Endodermal cell (in vitro differentiated cells): Measurements from ENCODE around the gene QKI. TPM values are rescaled to one million over a fixed set of nuclear protein-coding genes. Genes with fewer than 3 reads are reported as not detected.
A peak's percentile ranks its signal among the peaks of the same experiment; 100 is the strongest.

ENCODE experiments used
- DNase-seq: peaks from one replicate; pipeline ENCODE4 v3.0.0-alpha.2; 2017
- H3K27ac ChIP-seq: 2 replicates; pipeline ENCODE4 v1.5.1; 2013; ENCODE audit warnings: mild to moderate bottlenecking, low read depth, low read length, moderate library complexity
- H3K27me3 ChIP-seq: 2 replicates; pipeline ENCODE4 v1.6.1; 2013; ENCODE audit warnings: mild to moderate bottlenecking, low read length, moderate library complexity; ENCODE audit not compliant: insufficient read depth, control insufficient read depth, poor library complexity, severe bottlenecking
- H3K36me3 ChIP-seq: 2 replicates; pipeline ENCODE4 v1.7.0; 2013; ENCODE audit warnings: mild to moderate bottlenecking, low read length, moderate library complexity; ENCODE audit not compliant: control insufficient read depth, insufficient read depth
- H3K4me1 ChIP-seq: one replicate; pipeline ENCODE4 v1.7.0; 2013; ENCODE audit warnings: low read length; ENCODE audit not compliant: control insufficient read depth, insufficient read depth
- H3K4me3 ChIP-seq: 2 replicates; pipeline ENCODE4 v1.5.1; 2013; ENCODE audit warnings: mild to moderate bottlenecking, low read length, moderate library complexity
- H3K9ac ChIP-seq: 2 replicates; pipeline ENCODE4 v1.6.1; 2013; ENCODE audit warnings: mild to moderate bottlenecking, low read length, moderate library complexity; ENCODE audit not compliant: poor library complexity, severe bottlenecking; ENCODE audit errors: extremely low read depth
- H3K9me3 ChIP-seq: 2 replicates; pipeline ENCODE4 v1.6.1; 2013; ENCODE audit warnings: mild to moderate bottlenecking, low read length, moderate library complexity; ENCODE audit not compliant: control insufficient read depth
- H3K27ac Mint-ChIP-seq: 2 replicates; pipeline ENCODE4 v1.8.0; 2020; ENCODE audit warnings: mixed read lengths
- H3K27me3 Mint-ChIP-seq: 2 replicates; pipeline ENCODE4 v1.8.0; 2021; ENCODE audit warnings: mild to moderate bottlenecking, mixed read lengths; ENCODE audit not compliant: insufficient read depth
- H3K36me3 Mint-ChIP-seq: 2 replicates; pipeline ENCODE4 v1.8.0; 2020; ENCODE audit warnings: low read depth, mixed read lengths
- H3K4me1 Mint-ChIP-seq: 2 replicates; pipeline ENCODE4 v1.8.0; 2020; ENCODE audit warnings: mixed read lengths
- H3K4me3 Mint-ChIP-seq: 2 replicates; pipeline ENCODE4 v1.8.0; 2020; ENCODE audit warnings: mild to moderate bottlenecking, moderate library complexity, mixed read lengths
- H3K9me3 Mint-ChIP-seq: 2 replicates; pipeline ENCODE4 v1.8.0; 2020; ENCODE audit warnings: mild to moderate bottlenecking, mixed read lengths
- CTCF ChIP-seq: fragments of 200-600 bp; sonication (generic); conservative IDR thresholded peaks from 2 replicates; pipeline ENCODE4 v1.5.0; 2021; ENCODE audit warnings: antibody characterized with exemption, mild to moderate bottlenecking
- WGBS, 2 experiments: methylation state at CpG; one replicate each; pipeline versions ENCODE4 v1.1.5 to v1.1.7; 2013; ENCODE audit warnings: missing lambda C conversion rate in 2 of 2, mixed read lengths in 1 of 2; ENCODE audit not compliant: insufficient coverage in 1 of 2, insufficient read length in 1 of 2; 5-methylcytosine and 5-hydroxymethylcytosine counted together
- total RNA-seq, 2 donors: library from RNA; stranded (reverse); fragmentation: NEBNext Ultra II Directional in 1 of 2; extraction: Animal tissue kit (Norgen Biotek cat#: 25700) in 1 of 2; gene quantifications; 2 replicates in 1 of 2; 3 replicates in 1 of 2; pipeline ENCODE4 v1.2.1, GENCODE V29; 2021

Gene QKI
- total RNA-seq, 2 donors from 2014 or later, result 93.3 to 107 TPM

- H3K4me1 ChIP-seq, result no peaks in the 10 kb centered on the region
- no peaks in the 10 kb centered on the region for H3K9me3 ChIP-seq
- H3K27me3 ChIP-seq, result no peaks in the 10 kb centered on the region
- H3K4me3 ChIP-seq, result no peak overlapping the region
- H3K9ac ChIP-seq, result no peak overlapping the region
- no peak overlapping the region for H3K4me3 Mint-ChIP-seq
- no peak for TF ChIP-seq CTCF
- H3K27ac Mint-ChIP-seq, result no peak overlapping the region
- no peaks in the 10 kb centered on the region for H3K36me3 ChIP-seq
- H3K4me1 Mint-ChIP-seq, result no peaks in the 10 kb centered on the region
- peaks cover 3% of the 10 kb centered on the region for H3K27me3 Mint-ChIP-seq
- no peaks in the 10 kb centered on the region for H3K36me3 Mint-ChIP-seq
- peak; percentile 18 for DNase-seq
- H3K27ac ChIP-seq, result no peak overlapping the region
- WGBS, 2 experiments, result 94% methylated on average over 8 to 16 of the region's 16 CpGs
- H3K9me3 Mint-ChIP-seq, result no peaks in the 10 kb centered on the region
Observed at GRCh38 chr6:163620670-163621330, 206.3 kb downstream of the QKI start.

GRCh38 chr6:163625265-163625664, 210.7 kb downstream of the QKI start:
- Histone ChIP-seq H3K27ac (no peak overlapping the region), H3K9ac (no peak overlapping the region), H3K4me1 (no peaks in the 10 kb centered on the region), H3K9me3 (no peaks in the 10 kb centered on the region), H3K36me3 (no peaks in the 10 kb centered on the region), H3K27me3 (no peaks in the 10 kb centered on the region), H3K4me3 (no peak overlapping the region)
- WGBS, 2 experiments, result 90% methylated on average over 3 of the region's 3 CpGs; no CpG with 5 or more reads in 1 of the 2 experiments
- no peak overlapping the region for H3K27ac Mint-ChIP-seq
- H3K36me3 Mint-ChIP-seq, result no peaks in the 10 kb centered on the region
- H3K4me1 Mint-ChIP-seq, result no peaks in the 10 kb centered on the region
- H3K27me3 Mint-ChIP-seq, result peaks cover 4% of the 10 kb centered on the region
- peaks cover 12% of the 10 kb centered on the region for H3K9me3 Mint-ChIP-seq
- no peak for DNase-seq
- no peak overlapping the region for H3K4me3 Mint-ChIP-seq
- no peak for TF ChIP-seq CTCF

- Mint-ChIP-seq H3K27me3 (peaks cover 4% of the 10 kb centered on the region), H3K4me1 (no peaks in the 10 kb centered on the region), H3K4me3 (no peak overlapping the region), H3K36me3 (no peaks in the 10 kb centered on the region), H3K27ac (no peak overlapping the region), H3K9me3 (peaks cover 12% of the 10 kb centered on the region)
- H3K27me3 ChIP-seq, result no peaks in the 10 kb centered on the region
- no peaks in the 10 kb centered on the region for H3K9me3 ChIP-seq
- H3K27ac ChIP-seq, result no peak overlapping the region
- no peak for DNase-seq
- 93 to 100% methylated on average over 6 to 8 of the region's 8 CpGs for WGBS, 2 experiments
- TF ChIP-seq CTCF, result no peak
- no peak overlapping the region for H3K9ac ChIP-seq
- H3K36me3 ChIP-seq, result no peaks in the 10 kb centered on the region
- H3K4me1 ChIP-seq, result no peaks in the 10 kb centered on the region
- H3K4me3 ChIP-seq, result no peak overlapping the region
Observed at GRCh38 chr6:163626073-163626867, 211.8 kb downstream of the QKI start.
